CD4-positive, alpha-beta T cell (primary cell): ENCODE measurements around the gene ATP10A. TPM values are rescaled to one million over a fixed set of nuclear protein-coding genes. Genes with fewer than 3 reads are reported as not detected.

Experiments
- ATAC-seq: fragments of 200-7000 bp; cut with Tn5 transposase; one replicate; pipeline ENCODE4 v1.10.0; 2022; ENCODE audit warnings: mild to moderate bottlenecking; ENCODE audit not compliant: poor library complexity
- CTCF ChIA-PET: fragments of 350-600 bp; sonication (Branson Sonifier 250); formaldehyde crosslinking; loops from one replicate; lab custom pipeline; 2021; ENCODE audit warnings: antibody characterized with exemption, inconsistent platforms; lab: Charles Lee
- POLR2A ChIA-PET: fragments of 350-600 bp; sonication (Branson Sonifier 250); formaldehyde crosslinking; loops from one replicate; lab custom pipeline; 2021; ENCODE audit warnings: antibody characterized with exemption, inconsistent platforms; lab: Charles Lee
- DNase-seq, 14 experiments: peaks; one replicate each; pipeline ENCODE4 v3.0.0-alpha.2; 2013 to 2020; ENCODE audit warnings: mixed read lengths in 2 of 14
- H3K27ac ChIP-seq, 2 donors: one replicate each; pipeline versions ENCODE4 v1.5.1 to v1.7.0; 2013; ENCODE audit warnings: low read length in 2 of 2, low read depth in 1 of 2, mild to moderate bottlenecking in 1 of 2
- H3K27me3 ChIP-seq, 2 experiments: 1 replicate in 1 of 2; 2 replicates in 1 of 2; pipeline versions ENCODE4 v1.6.1 to v1.7.0; 2013; ENCODE audit warnings: low read length in 2 of 2, control low read depth in 1 of 2, mild to moderate bottlenecking in 1 of 2, moderate library complexity in 1 of 2; ENCODE audit not compliant: insufficient read depth in 2 of 2, control insufficient read depth in 1 of 2
- H3K36me3 ChIP-seq: one replicate; pipeline ENCODE4 v1.6.1; 2013; ENCODE audit warnings: low read length, control low read depth; ENCODE audit not compliant: insufficient read depth
- H3K4me1 ChIP-seq: one replicate; pipeline ENCODE4 v1.6.1; 2013; ENCODE audit warnings: low read length, control low read depth; ENCODE audit not compliant: insufficient read depth
- H3K4me3 ChIP-seq: one replicate; pipeline ENCODE4 v1.5.1; 2013; ENCODE audit warnings: mild to moderate bottlenecking, low read length, moderate library complexity
- H3K9me3 ChIP-seq, 2 experiments: 1 replicate in 1 of 2; 2 replicates in 1 of 2; pipeline versions ENCODE4 v1.6.1 to v1.7.0; 2013; ENCODE audit warnings: low read length in 2 of 2, mild to moderate bottlenecking in 2 of 2, control low read depth in 1 of 2, moderate library complexity in 1 of 2; ENCODE audit not compliant: control insufficient read depth in 1 of 2, insufficient read depth in 1 of 2
- H3K27ac Mint-ChIP-seq: one replicate; pipeline ENCODE4 v1.8.0; 2020; ENCODE audit warnings: mixed read lengths
- H3K27me3 Mint-ChIP-seq: one replicate; pipeline ENCODE4 v1.8.0; 2021; ENCODE audit warnings: mixed read lengths
- H3K36me3 Mint-ChIP-seq: one replicate; pipeline ENCODE4 v1.8.0; 2021; ENCODE audit warnings: low read depth, mixed read lengths
- H3K4me1 Mint-ChIP-seq: one replicate; pipeline ENCODE4 v1.8.0; 2021; ENCODE audit warnings: low read depth, mixed read lengths
- H3K4me3 Mint-ChIP-seq: one replicate; pipeline ENCODE4 v1.8.0; 2020; ENCODE audit warnings: mild to moderate bottlenecking, mixed read lengths
- H3K9me3 Mint-ChIP-seq: one replicate; pipeline ENCODE4 v1.8.0; 2020; ENCODE audit warnings: mixed read lengths
- intact Hi-C, 2 experiments: fragments of 100-400 bp; cut with DNase I in 1 of 2; cut with micrococcal nuclease in 1 of 2; formaldehyde crosslinking; loops; one replicate each; pipeline versions ENCODE4 v1.15.1 to v1.9.0; 2023 to 2025; cut with DNase I, micrococcal nuclease
- total RNA-seq, 174 experiments: library from RNA in 2 of 174; stranded (reverse) in 2 of 174; gene quantifications; one replicate each; pipeline ENCODE4 v1.2.3 and lab custom pipeline; 2021 to 2026
- TF ChIP-seq, protein P1 (sequence below): fragments of 200-600 bp; IDR thresholded peaks from one replicate; pipeline ENCODE4 v1.8.0; 2022; ENCODE audit warnings: antibody characterized with exemption, mild to moderate bottlenecking

The ATP10A gene
- total RNA-seq, 2 experiments from 2014 or later: 30.0 to 30.4 TPM

DNA sequence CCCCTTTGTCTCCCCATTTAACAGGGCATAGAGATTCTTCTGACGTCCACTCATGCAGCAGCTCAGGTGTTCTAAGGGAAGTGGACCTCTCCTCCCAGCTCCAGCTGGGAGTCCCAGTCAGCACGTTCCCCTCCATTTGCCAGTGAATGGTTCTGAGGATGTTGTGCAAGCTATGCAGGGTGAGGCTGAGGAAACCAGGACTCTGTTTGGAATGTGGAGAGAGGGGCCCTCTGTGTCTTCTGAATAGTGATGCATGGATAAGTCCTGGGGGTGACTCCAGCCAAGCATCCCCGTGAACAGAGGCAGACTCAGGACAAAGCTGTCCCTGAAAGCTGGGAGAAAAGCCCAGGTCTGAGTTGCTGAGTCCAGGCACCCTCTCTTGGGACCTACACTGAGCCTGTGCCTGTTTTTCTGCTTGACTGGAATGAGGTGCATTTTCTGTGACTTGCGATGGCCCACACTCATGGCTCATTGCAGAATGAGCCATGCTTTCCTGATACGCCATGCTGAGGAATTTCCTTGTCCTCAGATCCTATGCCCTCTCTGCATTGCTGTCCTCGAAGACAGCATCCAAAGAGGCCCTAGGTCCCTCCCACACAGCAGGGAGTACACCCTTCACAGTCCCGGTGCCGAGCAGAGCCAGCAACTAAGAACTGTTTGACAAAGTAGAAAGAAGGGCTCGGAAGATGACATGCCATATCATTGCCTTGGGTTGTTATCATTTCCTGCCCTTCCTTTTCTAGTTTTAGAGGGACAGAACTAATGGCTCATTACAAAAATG, 185.2 kb downstream of the ATP10A start:
- Mint-ChIP-seq H3K36me3 (peaks cover 59% of the 10 kb centered on the region), H3K4me1 (no peaks in the 10 kb centered on the region), H3K9me3 (no peaks in the 10 kb centered on the region), H3K4me3 (no peak overlapping the region), H3K27me3 (no peaks in the 10 kb centered on the region), H3K27ac (no peak overlapping the region)
- intact Hi-C loops: no loop called here
- no peak overlapping the region for H3K4me3 ChIP-seq
- no peak for ATAC-seq
- ChIA-PET POLR2A (no interaction called here), CTCF (no interaction called here)
- no peaks in the 10 kb centered on the region for H3K4me1 ChIP-seq
- DNase-seq: no peak
- TF ChIP-seq, protein P1, sequence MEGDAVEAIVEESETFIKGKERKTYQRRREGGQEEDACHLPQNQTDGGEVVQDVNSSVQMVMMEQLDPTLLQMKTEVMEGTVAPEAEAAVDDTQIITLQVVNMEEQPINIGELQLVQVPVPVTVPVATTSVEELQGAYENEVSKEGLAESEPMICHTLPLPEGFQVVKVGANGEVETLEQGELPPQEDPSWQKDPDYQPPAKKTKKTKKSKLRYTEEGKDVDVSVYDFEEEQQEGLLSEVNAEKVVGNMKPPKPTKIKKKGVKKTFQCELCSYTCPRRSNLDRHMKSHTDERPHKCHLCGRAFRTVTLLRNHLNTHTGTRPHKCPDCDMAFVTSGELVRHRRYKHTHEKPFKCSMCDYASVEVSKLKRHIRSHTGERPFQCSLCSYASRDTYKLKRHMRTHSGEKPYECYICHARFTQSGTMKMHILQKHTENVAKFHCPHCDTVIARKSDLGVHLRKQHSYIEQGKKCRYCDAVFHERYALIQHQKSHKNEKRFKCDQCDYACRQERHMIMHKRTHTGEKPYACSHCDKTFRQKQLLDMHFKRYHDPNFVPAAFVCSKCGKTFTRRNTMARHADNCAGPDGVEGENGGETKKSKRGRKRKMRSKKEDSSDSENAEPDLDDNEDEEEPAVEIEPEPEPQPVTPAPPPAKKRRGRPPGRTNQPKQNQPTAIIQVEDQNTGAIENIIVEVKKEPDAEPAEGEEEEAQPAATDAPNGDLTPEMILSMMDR: no peak
- H3K36me3 ChIP-seq: peaks cover 38% of the 10 kb centered on the region
- H3K27me3 ChIP-seq: no peaks in the 10 kb centered on the region
- no peak overlapping the region for H3K27ac ChIP-seq
- peaks cover 0 to 18% of the 10 kb centered on the region in 2 experiments for H3K9me3 ChIP-seq

DNA sequence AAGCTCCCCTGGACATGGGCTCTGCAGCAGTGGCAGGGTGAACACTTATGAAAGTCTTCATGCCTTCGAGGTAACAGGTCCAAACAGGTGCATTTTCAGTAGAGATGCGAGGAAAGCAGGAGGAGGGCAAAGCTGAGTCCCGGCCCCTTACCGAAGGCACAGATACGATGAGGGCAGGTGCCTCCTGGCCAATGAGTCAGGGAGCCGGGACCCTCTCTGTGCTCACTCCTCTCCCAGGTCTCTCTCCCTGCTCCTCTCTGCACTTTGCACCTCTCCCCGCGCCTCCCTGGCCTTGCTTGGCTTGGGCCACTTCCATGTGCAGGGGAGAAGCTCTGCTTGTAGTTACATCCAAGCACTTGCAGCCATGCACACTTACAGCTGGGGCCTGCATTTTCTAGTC, 187.1 kb downstream of the ATP10A start:
- intact Hi-C loops: no loop called here
- H3K27ac ChIP-seq: no peak overlapping the region
- H3K9me3 Mint-ChIP-seq: peaks cover 3% of the 10 kb centered on the region
- no peaks in the 10 kb centered on the region for H3K4me1 Mint-ChIP-seq
- ChIA-PET POLR2A (no interaction called here), CTCF (no interaction called here)
- H3K36me3 ChIP-seq: peaks cover 27% of the 10 kb centered on the region
- peaks cover 43% of the 10 kb centered on the region for H3K36me3 Mint-ChIP-seq
- H3K27ac Mint-ChIP-seq: no peak overlapping the region
- peaks cover 0 to 24% of the 10 kb centered on the region in 2 experiments for H3K9me3 ChIP-seq
- H3K4me3 Mint-ChIP-seq: no peak overlapping the region
- DNase-seq: no peak
- no peak for ATAC-seq
- H3K27me3 Mint-ChIP-seq: peaks cover 10% of the 10 kb centered on the region
- H3K27me3 ChIP-seq: no peaks in the 10 kb centered on the region
- no peaks in the 10 kb centered on the region for H3K4me1 ChIP-seq
- no peak overlapping the region for H3K4me3 ChIP-seq
- TF ChIP-seq, protein P1: no peak

DNA sequence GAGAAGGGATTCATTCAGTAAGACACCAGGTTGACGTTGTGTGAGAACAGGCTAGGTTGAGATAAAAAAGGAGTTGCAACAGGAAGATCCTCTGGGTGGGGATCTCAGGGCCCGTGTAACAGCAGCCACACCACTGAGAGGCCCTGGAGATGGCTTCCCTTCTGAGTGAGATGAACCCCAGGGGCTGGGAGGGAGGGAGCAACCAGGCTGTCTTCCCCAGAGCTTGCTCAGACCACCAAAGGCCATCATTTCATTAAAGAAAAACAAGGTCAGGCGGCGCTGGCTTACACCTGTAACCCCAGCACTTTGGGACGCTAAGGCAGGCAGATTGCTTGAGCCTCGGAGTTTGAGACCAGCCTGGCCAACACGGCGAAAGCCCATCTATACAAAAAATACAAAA, 187.7 kb downstream of the ATP10A start:
- peaks cover 0 to 3% of the 10 kb centered on the region in 2 experiments for H3K27me3 ChIP-seq
- no peak overlapping the region for H3K4me3 ChIP-seq
- Mint-ChIP-seq H3K9me3 (peaks cover 3% of the 10 kb centered on the region), H3K4me3 (no peak overlapping the region), H3K27ac (no peak overlapping the region), H3K4me1 (no peaks in the 10 kb centered on the region), H3K36me3 (peaks cover 36% of the 10 kb centered on the region), H3K27me3 (peaks cover 15% of the 10 kb centered on the region)
- peaks cover 24% of the 10 kb centered on the region for H3K36me3 ChIP-seq
- POLR2A ChIA-PET: no interaction called here
- DNase-seq (no peak), ATAC-seq (no peak)
- intact Hi-C loops: no loop called here
- no peak overlapping the region for H3K27ac ChIP-seq
- TF ChIP-seq, protein P1: no peak
- H3K4me1 ChIP-seq: no peaks in the 10 kb centered on the region
- CTCF ChIA-PET: no interaction called here
- H3K9me3 ChIP-seq: peaks cover 0 to 26% of the 10 kb centered on the region in 2 experiments
